H1 (cell line): Measurements from ENCODE around the gene TMEM39A. TPM values are rescaled to one million over a fixed set of nuclear protein-coding genes. Genes with fewer than 3 reads are reported as not detected.
A peak's percentile ranks its signal among the peaks of the same experiment; 100 is the strongest.

Source experiments
- BRCA1 ChIP-seq: IDR thresholded peaks from 2 replicates; pipeline ENCODE4 v1.6.1; 2012; ENCODE audit warnings: low read depth, low read length, improper control_type of control experiment
- CBX8 ChIP-seq: fragments of 300-800, 300-1000 bp; sonication (generic); IDR thresholded peaks from 2 replicates; pipeline ENCODE4 v1.7.1; 2016; ENCODE audit warnings: low read depth, low read length, borderline replicate concordance
- CEBPB ChIP-seq: IDR thresholded peaks from 2 replicates; pipeline ENCODE4 v1.6.1; 2012; ENCODE audit warnings: low read depth, low read length
- CREB1 ChIP-seq: IDR thresholded peaks from 2 replicates; pipeline ENCODE4 v1.6.1; 2012; ENCODE audit warnings: inconsistent platforms
- CTBP2 ChIP-seq: IDR thresholded peaks from 2 replicates; pipeline ENCODE4 v1.7.0; 2011; ENCODE audit warnings: borderline replicate concordance, mild to moderate bottlenecking, moderate library complexity, mixed read lengths, low read length; ENCODE audit not compliant: insufficient read depth, insufficient read length
- CTCF ChIP-seq, 3 experiments: IDR thresholded peaks; 1 replicate in 2 of 3; 2 replicates in 1 of 3; pipeline versions ENCODE4 v1.5.1 to v1.6.1; 2011; ENCODE audit warnings: low read length in 3 of 3, mild to moderate bottlenecking in 3 of 3, inconsistent platforms in 2 of 3, low read depth in 1 of 3, moderate library complexity in 1 of 3; ENCODE audit not compliant: insufficient read depth in 1 of 3; ENCODE audit errors: control extremely low read depth in 1 of 3
- FOSL1 ChIP-seq: IDR thresholded peaks from 2 replicates; pipeline ENCODE4 v1.6.1; 2011; ENCODE audit warnings: mild to moderate bottlenecking, low read depth, low read length, moderate library complexity; ENCODE audit not compliant: insufficient read depth
- JUN ChIP-seq: IDR thresholded peaks from 2 replicates; pipeline ENCODE4 v1.6.1; 2011; ENCODE audit warnings: low read depth, mild to moderate bottlenecking, improper control_type of control experiment, low read length
- KDM4A ChIP-seq: IDR thresholded peaks from one replicate; pipeline ENCODE4 v1.7.1; 2012; ENCODE audit warnings: low read depth, mild to moderate bottlenecking, moderate library complexity, low read length, inconsistent platforms; ENCODE audit not compliant: severe bottlenecking
- PHF8 ChIP-seq: fragments of 200-600 bp; sonication (generic); conservative IDR thresholded peaks from 2 replicates; pipeline ENCODE4 v1.7.1; 2012; ENCODE audit warnings: low read depth, mild to moderate bottlenecking, inconsistent platforms, low read length, moderate library complexity
- POLR2A ChIP-seq, 2 experiments: IDR thresholded peaks; 1 replicate in 1 of 2; 2 replicates in 1 of 2; pipeline ENCODE4 v1.6.1; 2011; ENCODE audit warnings: low read depth in 2 of 2, low read length in 2 of 2, mild to moderate bottlenecking in 2 of 2; ENCODE audit errors: control extremely low read depth in 1 of 2
- POLR2AphosphoS5 ChIP-seq: IDR thresholded peaks from 2 replicates; pipeline ENCODE4 v1.6.1; 2011; ENCODE audit warnings: low read depth, low read length
- RBBP5 ChIP-seq: IDR thresholded peaks from 2 replicates; pipeline ENCODE4 v1.7.1; 2012; ENCODE audit warnings: low read depth, mild to moderate bottlenecking, inconsistent platforms, low read length, moderate library complexity, borderline replicate concordance
- RNF2 ChIP-seq: fragments of 200-900, 300-1000 bp; sonication (generic); IDR thresholded peaks from 2 replicates; pipeline ENCODE4 v1.7.1; 2016; ENCODE audit warnings: borderline replicate concordance, low read depth, mild to moderate bottlenecking, antibody characterized with exemption, low read length; ENCODE audit not compliant: poor library complexity, severe bottlenecking; ENCODE audit errors: missing control alignments
- RXRA ChIP-seq: IDR thresholded peaks from 2 replicates; pipeline ENCODE4 v1.6.1; 2011; ENCODE audit warnings: low read depth, mild to moderate bottlenecking, low read length, moderate library complexity; ENCODE audit not compliant: insufficient read depth
- SIN3A ChIP-seq, 2 experiments: IDR thresholded peaks in 1 of 2; conservative IDR thresholded peaks in 1 of 2; 2 replicates each; pipeline ENCODE4 v1.6.1; 2011 to 2012; ENCODE audit warnings: low read length in 2 of 2, improper control_type of control experiment in 1 of 2, low read depth in 1 of 2, mild to moderate bottlenecking in 1 of 2
- SUZ12 ChIP-seq: fragments of 200-600 bp; sonication (generic); IDR thresholded peaks from 2 replicates; pipeline ENCODE4 v1.6.1; 2012; ENCODE audit warnings: mild to moderate bottlenecking, inconsistent platforms, low read length, moderate library complexity, mixed read lengths
- TAF1 ChIP-seq: IDR thresholded peaks from 2 replicates; pipeline ENCODE4 v1.6.1; 2011; ENCODE audit warnings: mild to moderate bottlenecking, low read depth, low read length
- TEAD4 ChIP-seq: IDR thresholded peaks from 2 replicates; pipeline ENCODE4 v1.6.1; 2012; ENCODE audit warnings: low read depth, low read length, inconsistent platforms, mixed read lengths
- ZNF274 ChIP-seq: IDR thresholded peaks from 2 replicates; pipeline ENCODE4 v1.7.0; 2012; ENCODE audit warnings: low read length, borderline replicate concordance; ENCODE audit errors: extremely low read depth
- polyA plus RNA-seq, 7 experiments: library from polyadenylated mRNA; depleted of rRNA in 3 of 7; stranded (reverse) in 5 of 7; unstranded in 2 of 7; fragments of >200 nt in 5 of 7; fragments of 200-250 nt in 2 of 7; gene quantifications; 1 replicate in 5 of 7; 2 replicates in 1 of 7; 4 replicates in 1 of 7; pipeline versions ENCODE4 v1.2.1 to v1.2.3, GENCODE V29; 2011 to 2013; ENCODE audit warnings: missing spikeins in 2 of 7, mixed read lengths in 2 of 7
- total RNA-seq: library from RNA; stranded (reverse); fragmentation: NEBNext Ultra II Directional; extraction: Animal tissue kit (Norgen Biotek cat#: 25700); gene quantifications from 2 replicates; pipeline ENCODE4 v1.2.1, GENCODE V29; 2021

The TMEM39A gene
- total and polyA plus RNA-seq, 2 of the 8 experiments (the other 6 are each of a cell fraction or from before 2014, with no cell fraction given) = 26.8 to 36.1 TPM

GRCh38 chr3:119498186-119499011 is 35.0 kb upstream of the TMEM39A start, which contains the start of gene TIMMDC1 (continued):
- no peak for TF ChIP-seq CEBPB
- no peak for TF ChIP-seq KDM4A
- peak; percentile 45 for TF ChIP-seq CTBP2
- TF ChIP-seq RBBP5 = peak; percentile 76; the same call in 1 of the 2 replicates
- no peak for TF ChIP-seq FOSL1
- no peak for TF ChIP-seq TEAD4
- TF ChIP-seq TAF1 = peak; percentile 91
- no peak for TF ChIP-seq BRCA1
- TF ChIP-seq SUZ12 = no peak
- peak; percentile 91 to 96 for TF ChIP-seq POLR2A (IDR thresholded peaks at IDR 0.05; ENCODE audit: control extremely low read depth in 1 of 2, low read depth in 2 of 2, low read length in 2 of 2)
- TF ChIP-seq RNF2 = no peak
- TF ChIP-seq CREB1 = peak; percentile 62
- peak in 1 of 2 experiments; percentile 66; a peak in 1 of 4 replicates for TF ChIP-seq SIN3A (conservative IDR thresholded peaks at IDR 0.05 in 1 of 2, IDR thresholded peaks at IDR 0.05 in 1 of 2; ENCODE audit: low read depth in 1 of 2, low read length in 2 of 2)
- no peak for TF ChIP-seq CBX8
- peak; percentile 92 for TF ChIP-seq PHF8
- no peak for TF ChIP-seq JUN
- 0 out of 2 replicates have a peak, but pooled peaks have one; percentile 5 for TF ChIP-seq RXRA
- no peak for TF ChIP-seq CTCF (IDR thresholded peaks at IDR 0.05; ENCODE audit: control extremely low read depth in 1 of 3, insufficient read depth in 1 of 3, low read depth in 1 of 3, low read length in 3 of 3)
- peak; percentile 98 for TF ChIP-seq POLR2AphosphoS5
- TF ChIP-seq ZNF274 = no peak
